ENCODE measurements around the gene PPP1R1A. TPM values are rescaled to one million over a fixed set of nuclear protein-coding genes. Genes with fewer than 3 reads are reported as not detected.

The PPP1R1A gene
- total RNA-seq = not detected

- DNase-seq (ENCODE audit: low spot score in 2 of 2) (no peak), ATAC-seq (peak in 1 of 2 donors; percentile 57)
- Mint-ChIP-seq H3K36me3 (no peaks in the 10 kb centered on the region), H3K27ac (no peak within 1 kb of the TSS), H3K9me3 (no peaks in the 10 kb centered on the region)
These were observed at the start of gene PPP1R1A for GRCh38 chr12:54588110-54588889. PPP1R1A (minus strand) TSS chr12:54588659; CDS start chr12:54588488, 171 bp downstream.

- DNase-seq (ENCODE audit: low spot score in 2 of 2) (no peak), ATAC-seq (no peak)
- no peaks in the 10 kb centered on the region for H3K9me3 Mint-ChIP-seq
- H3K27ac Mint-ChIP-seq = peak within 1 kb of the TSS in 1 of 2 donors; percentile 52
- H3K36me3 Mint-ChIP-seq = no peaks in the 10 kb centered on the region
These were observed 46.3 kb upstream of the PPP1R1A start, which contains the start of gene LACRT for GRCh38 chr12:54634795-54635194. LACRT (minus strand) TSS chr12:54634895; CDS start chr12:54634841, 54 bp downstream.

GRCh38 chr12:54631988-54632728, 43.7 kb upstream of the PPP1R1A start:
- ATAC-seq (no peak), DNase-seq (ENCODE audit: low spot score in 2 of 2) (no peak)
- H3K9me3 Mint-ChIP-seq = peaks cover 4 to 5% of the 10 kb centered on the region in 2 donors
- peaks cover 1 to 6% of the 10 kb centered on the region in 2 donors for H3K36me3 Mint-ChIP-seq
- no peak overlapping the region for H3K27ac Mint-ChIP-seq

GRCh38 chr12:54631551-54631950, 43.1 kb upstream of the PPP1R1A start:
- Mint-ChIP-seq H3K27ac (no peak overlapping the region), H3K36me3 (peaks cover 8 to 12% of the 10 kb centered on the region in 2 donors), H3K9me3 (peaks cover 4 to 12% of the 10 kb centered on the region in 2 donors)
- ATAC-seq = no peak
- no peak for DNase-seq (ENCODE audit: low spot score in 2 of 2)

GRCh38 chr12:54629925-54630324, 41.5 kb upstream of the PPP1R1A start:
- no peak for ATAC-seq

GRCh38 chr12:54628186-54628846, 39.9 kb upstream of the PPP1R1A start:
- ATAC-seq = no peak

More at GRCh38 chr12:54629925-54630324, 41.5 kb upstream of the PPP1R1A start:
- no peak for DNase-seq (ENCODE audit: low spot score in 2 of 2)
- Mint-ChIP-seq H3K36me3 (peaks cover 10 to 13% of the 10 kb centered on the region in 2 donors), H3K9me3 (peaks cover 4 to 13% of the 10 kb centered on the region in 2 donors), H3K27ac (no peak overlapping the region)

GRCh38 chr12:54627304-54627703, 38.8 kb upstream of the PPP1R1A start:
- no peak for ATAC-seq
- H3K36me3 Mint-ChIP-seq = peaks cover 10 to 13% of the 10 kb centered on the region in 2 donors

More at GRCh38 chr12:54628186-54628846, 39.9 kb upstream of the PPP1R1A start:
- H3K36me3 Mint-ChIP-seq = peaks cover 10 to 13% of the 10 kb centered on the region in 2 donors
- no peak overlapping the region for H3K27ac Mint-ChIP-seq
- H3K9me3 Mint-ChIP-seq = peaks cover 4 to 13% of the 10 kb centered on the region in 2 donors
- no peak for DNase-seq (ENCODE audit: low spot score in 2 of 2)

GRCh38 chr12:54625598-54625997, 37.1 kb upstream of the PPP1R1A start:
- no peak overlapping the region for H3K27ac Mint-ChIP-seq
- ATAC-seq (no peak), DNase-seq (ENCODE audit: low spot score in 2 of 2) (no peak)
- peaks cover 4 to 13% of the 10 kb centered on the region in 2 donors for H3K9me3 Mint-ChIP-seq
- peaks cover 10 to 13% of the 10 kb centered on the region in 2 donors for H3K36me3 Mint-ChIP-seq

More at GRCh38 chr12:54627304-54627703, 38.8 kb upstream of the PPP1R1A start:
- Mint-ChIP-seq H3K9me3 (peaks cover 4 to 13% of the 10 kb centered on the region in 2 donors), H3K27ac (no peak overlapping the region)
- DNase-seq (ENCODE audit: low spot score in 2 of 2) = no peak

- ATAC-seq (no peak), DNase-seq (ENCODE audit: low spot score in 2 of 2) (no peak)
- no peak overlapping the region for H3K27ac Mint-ChIP-seq
- H3K36me3 Mint-ChIP-seq = peaks cover 10 to 13% of the 10 kb centered on the region in 2 donors
- H3K9me3 Mint-ChIP-seq = peaks cover 4 to 13% of the 10 kb centered on the region in 2 donors
These were observed 36.1 kb upstream of the PPP1R1A start for GRCh38 chr12:54624315-54625279.

- H3K27ac Mint-ChIP-seq = no peak overlapping the region
- ATAC-seq (no peak), DNase-seq (ENCODE audit: low spot score in 2 of 2) (no peak)
- peaks cover 9 to 10% of the 10 kb centered on the region in 2 donors for H3K36me3 Mint-ChIP-seq
- H3K9me3 Mint-ChIP-seq = peaks cover under 1 to 8% of the 10 kb centered on the region in 2 donors
These were observed 34.2 kb upstream of the PPP1R1A start for GRCh38 chr12:54622463-54623183.

GRCh38 chr12:54616933-54617680, 28.6 kb upstream of the PPP1R1A start:
- DNase-seq (ENCODE audit: low spot score in 2 of 2) (no peak), ATAC-seq (no peak)
- Mint-ChIP-seq H3K9me3 (no peaks in the 10 kb centered on the region), H3K36me3 (no peaks in the 10 kb centered on the region), H3K27ac (no peak overlapping the region)

GRCh38 chr12:54612225-54612750, 23.8 kb upstream of the PPP1R1A start:
- Mint-ChIP-seq H3K9me3 (no peaks in the 10 kb centered on the region), H3K36me3 (no peaks in the 10 kb centered on the region), H3K27ac (no peak overlapping the region)
- DNase-seq (ENCODE audit: low spot score in 2 of 2) (no peak), ATAC-seq (no peak)

GRCh38 chr12:54611715-54612149, 23.3 kb upstream of the PPP1R1A start:
- no peaks in the 10 kb centered on the region for H3K36me3 Mint-ChIP-seq
- no peak for DNase-seq (ENCODE audit: low spot score in 2 of 2)
- no peak overlapping the region for H3K27ac Mint-ChIP-seq
- no peak for ATAC-seq
- H3K9me3 Mint-ChIP-seq = no peaks in the 10 kb centered on the region

- H3K27ac Mint-ChIP-seq = no peak overlapping the region
These were observed 20.3 kb upstream of the PPP1R1A start for GRCh38 chr12:54608769-54609168.

More at GRCh38 chr12:54608769-54609168, 20.3 kb upstream of the PPP1R1A start:
- Mint-ChIP-seq H3K36me3 (no peaks in the 10 kb centered on the region), H3K9me3 (no peaks in the 10 kb centered on the region)
- DNase-seq (ENCODE audit: low spot score in 2 of 2) = no peak
- no peak for ATAC-seq
